Ovary (tissue), 9 donors: ENCODE data around the gene COMMD10. TPM values are rescaled to one million over a fixed set of nuclear protein-coding genes. Genes with fewer than 3 reads are reported as not detected.
"Not testable (repeated sequence)": the region's sequence is repeated elsewhere in the genome, so short reads cannot be mapped to it uniquely, and the experiment has no call there.

Experiments used
- DNase-seq, 5 donors: peaks; one replicate each; pipeline ENCODE4 v3.0.0-alpha.2; 2019 to 2020
- H3K27ac ChIP-seq, 2 donors: fragments of 200-600 bp; one replicate each; pipeline versions ENCODE4 v1.5.1 to v1.8.0; 2019 to 2022
- H3K27me3 ChIP-seq: fragments of 200-600 bp; one replicate; pipeline ENCODE4 v1.8.0; 2022
- H3K36me3 ChIP-seq: fragments of 200-600 bp; sonication (generic); one replicate; pipeline ENCODE4 v1.5.1; 2019
- H3K4me1 ChIP-seq: one replicate; pipeline ENCODE4 v1.8.1; 2013; ENCODE audit warnings: mild to moderate bottlenecking, moderate library complexity; ENCODE audit not compliant: insufficient read depth
- H3K4me3 ChIP-seq: fragments of 200-600 bp; sonication (generic); one replicate; pipeline ENCODE4 v1.5.1; 2017
- H3K9me3 ChIP-seq, 2 donors: fragments of 200-600 bp in 1 of 2; sonication (generic) in 1 of 2; one replicate each; pipeline versions ENCODE4 v1.5.1 to v1.8.1; 2013 to 2019; ENCODE audit warnings: mild to moderate bottlenecking in 1 of 2, moderate library complexity in 1 of 2
- CTCF ChIP-seq, 3 donors: fragments of 450-650 bp in 2 of 3; fragments of 200-600 bp in 1 of 3; IDR thresholded peaks; one replicate each; pipeline versions ENCODE4 v1.5.1 to v1.8.0; 2016 to 2022; ENCODE audit warnings: antibody characterized with exemption in 3 of 3, mild to moderate bottlenecking in 1 of 3
- EP300 ChIP-seq: sonication (generic); formaldehyde crosslinking; IDR thresholded peaks from one replicate; pipeline ENCODE4 v1.6.1; 2017; ENCODE audit warnings: antibody characterized with exemption
- POLR2A ChIP-seq: fragments of 450-650 bp; IDR thresholded peaks from one replicate; pipeline ENCODE4 v1.6.1; 2017; ENCODE audit warnings: antibody characterized with exemption, mild to moderate bottlenecking, moderate library complexity
- WGBS, 3 donors: extraction: QIAGEN DNeasy Blood & Tissue Kit in 1 of 3; methylation state at CpG; one replicate each; pipeline versions ENCODE4 v1.1.5 to v1.1.7; 2013 to 2017; 5-methylcytosine and 5-hydroxymethylcytosine counted together
- intact Hi-C, 4 donors: fragments of 100-400 bp; cut with DNase I; formaldehyde crosslinking; loops; one replicate each; pipeline versions ENCODE4 v1.11.0 to v1.15.1; 2022 to 2023
- polyA plus RNA-seq, 2 donors: library from polyadenylated mRNA; stranded (reverse); fragments of 200-250 nt in 1 of 2; fragments of 350-450 nt in 1 of 2; fragmentation: Illumina TruSeq in 1 of 2; extraction: RNeasy Lipid Tissue Mini Kit (QIAGEN cat#74804) in 1 of 2; gene quantifications; one replicate each; pipeline ENCODE4 v1.2.3, GENCODE V29; 2013 to 2014
- total RNA-seq, 7 donors: library from RNA; depleted of rRNA in 2 of 7; stranded (reverse); fragments of >200 nt in 2 of 7; fragmentation: NEBNext Ultra II Directional in 3 of 7; extraction: Animal tissue kit (Norgen Biotek cat#: 25700) in 3 of 7; gene quantifications; one replicate each; pipeline versions ENCODE4 v1.1.0 to v1.2.4, GENCODE V29; 2016 to 2023
- donor health status: DM: no; HTN: no; CAD: no; lungs with moderate emphysema.
- donor health status: DM: no; HTN: no; CAD: no.
- donor health status: Bipolar disorder and iron deficiency.
- donor health status: DM: yes; HTN: yes; CAD: no.
- donor health status: DM: no; HTN: no; CAD: no.
- donor health status: DM: yes; HTN: yes; CAD: no.

COMMD10 gene
- total and polyA plus RNA-seq, 9 donors = 19.6 to 45.9 (median 26.2) TPM

- H3K9me3 ChIP-seq = no peaks in the 10 kb centered on the region
- peak overlapping the region; percentile 69 for H3K4me3 ChIP-seq
- TF ChIP-seq EP300 (no peak), POLR2A (no peak), CTCF (IDR thresholded peaks at IDR 0.05) (no peak)
- H3K36me3 ChIP-seq = no peaks in the 10 kb centered on the region
- DNase-seq = peak in 3 of 5 donors; percentile 15 to 40 (median 29)
- peak overlapping the region; percentile 79 to 82 for H3K27ac ChIP-seq
- H3K4me1 ChIP-seq = peaks cover 8% of the 10 kb centered on the region
- intact Hi-C loops = loop anchor here in 1 of 4 donors (10.0 kb wide), 1 partner anchor 459 kb away; the partner anchor contains the start of gene TMED7
- 13 to 24% (median 14%) methylated on average over 11 of the region's 11 CpGs for WGBS, 3 donors
- no peaks in the 10 kb centered on the region for H3K27me3 ChIP-seq
These were observed 536 bp upstream of the COMMD10 start for GRCh38 chr5:116084287-116084691.

GRCh38 chr5:116086309-116086708, 1.5 kb downstream of the COMMD10 start:
- 96 to 99% (median 97%) methylated on average over 11 of the region's 11 CpGs for WGBS, 3 donors
- H3K27me3 ChIP-seq, H3K27ac ChIP-seq, H3K4me1 ChIP-seq, H3K36me3 ChIP-seq, DNase-seq, H3K9me3 ChIP-seq: not testable (repeated sequence)
- intact Hi-C loops = loop anchor here in 1 of 4 donors (10.0 kb wide), 1 partner anchor 462 kb away; the partner anchor contains the start of gene TMED7
- H3K4me3 ChIP-seq = peak overlapping the region; percentile 69

GRCh38 chr5:116088062-116088461, 3.2 kb downstream of the COMMD10 start:
- TF ChIP-seq EP300 (no peak), POLR2A (no peak), CTCF (IDR thresholded peaks at IDR 0.05) (no peak)
- Histone ChIP-seq H3K27me3 (no peaks in the 10 kb centered on the region), H3K9me3 (no peaks in the 10 kb centered on the region), H3K4me1 (peaks cover 8% of the 10 kb centered on the region), H3K27ac (no peak overlapping the region), H3K4me3 (no peak overlapping the region), H3K36me3 (no peaks in the 10 kb centered on the region)
- intact Hi-C loops = loop anchor here in 1 of 4 donors (10.0 kb wide), 1 partner anchor 463 kb away; the partner anchor contains the start of gene TMED7
- DNase-seq = no peak

- 91 to 96% (median 94%) methylated on average over 3 of the region's 3 CpGs for WGBS, 3 donors
- no peak for DNase-seq
- H3K27me3 ChIP-seq = no peaks in the 10 kb centered on the region
- intact Hi-C loops = no loop called here
- TF ChIP-seq CTCF (IDR thresholded peaks at IDR 0.05) = no peak
- no peak for TF ChIP-seq EP300
- TF ChIP-seq POLR2A = no peak
- H3K36me3 ChIP-seq = no peaks in the 10 kb centered on the region
- H3K4me1 ChIP-seq = peaks cover 8% of the 10 kb centered on the region
- no peak overlapping the region for H3K4me3 ChIP-seq
- no peak overlapping the region for H3K27ac ChIP-seq
- no peaks in the 10 kb centered on the region for H3K9me3 ChIP-seq
These were observed 5.5 kb downstream of the COMMD10 start for GRCh38 chr5:116090302-116090701.

- TF ChIP-seq POLR2A = no peak
- TF ChIP-seq CTCF (IDR thresholded peaks at IDR 0.05) = no peak
- TF ChIP-seq EP300 = no peak
- WGBS, 3 donors = 0 to 52% (median 1%) methylated on average over 1 of the region's 1 CpG
- no peaks in the 10 kb centered on the region for H3K9me3 ChIP-seq
- DNase-seq = no peak
- no peak overlapping the region for H3K27ac ChIP-seq
- no peaks in the 10 kb centered on the region for H3K36me3 ChIP-seq
- no peak overlapping the region for H3K4me3 ChIP-seq
- peaks cover 1% of the 10 kb centered on the region for H3K4me1 ChIP-seq
- intact Hi-C loops = no loop called here
- no peaks in the 10 kb centered on the region for H3K27me3 ChIP-seq
These were observed 6.6 kb downstream of the COMMD10 start for GRCh38 chr5:116091416-116091815.
